ENCODE data around the gene SLC35E1. TPM values are rescaled to one million over a fixed set of nuclear protein-coding genes. Genes with fewer than 3 reads are reported as not detected.
"Not testable (repeated sequence)": the region's sequence is repeated elsewhere in the genome, so short reads cannot be mapped to it uniquely, and the experiment has no call there.

The SLC35E1 gene
- total RNA-seq, 6 experiments from 2014 or later: 17.2 to 27.4 (median 20.1) TPM

- WGBS (ENCODE audit: insufficient coverage, low coverage, low lambda C conversion rate, missing lambda C conversion rate): 92% methylated on average over 9 of the region's 28 CpGs
- no peaks in the 10 kb centered on the region for H3K9me3 ChIP-seq
- no peak for ATAC-seq
- H3K36me3 ChIP-seq: peaks cover 0 to 8% (median 0%) of the 10 kb centered on the region in 4 donors
- H3K27me3 ChIP-seq: no peaks in the 10 kb centered on the region
- no peaks in the 10 kb centered on the region for H3K4me1 ChIP-seq
- intact Hi-C loops (cut with DNase I): no loop called here
- TF ChIP-seq CTCF (IDR thresholded peaks at IDR 0.05): no peak
- TF ChIP-seq POLR2A (IDR thresholded peaks at IDR 0.05): no peak
- no peak overlapping the region for H3K4me3 ChIP-seq
- no peak overlapping the region for H3K27ac ChIP-seq
- no peak for DNase-seq
Observed at GRCh38 chr19:16509141-16510061, 62.8 kb downstream of the SLC35E1 start.

- intact Hi-C loops (cut with DNase I): no loop called here
- no peaks in the 10 kb centered on the region for H3K4me1 ChIP-seq
- H3K27me3 ChIP-seq: no peaks in the 10 kb centered on the region
- H3K27ac ChIP-seq: no peak overlapping the region
- H3K4me3 ChIP-seq: no peak overlapping the region
- peaks cover 0 to 11% (median 0%) of the 10 kb centered on the region in 4 donors for H3K36me3 ChIP-seq
- TF ChIP-seq CTCF (IDR thresholded peaks at IDR 0.05) (no peak), POLR2A (IDR thresholded peaks at IDR 0.05) (no peak)
- ATAC-seq (no peak), DNase-seq (no peak)
- 100% methylated on average over 2 of the region's 5 CpGs for WGBS (ENCODE audit: insufficient coverage, low coverage, low lambda C conversion rate, missing lambda C conversion rate)
- H3K9me3 ChIP-seq: no peaks in the 10 kb centered on the region
Observed at GRCh38 chr19:16508546-16508945, 63.7 kb downstream of the SLC35E1 start.

GRCh38 chr19:16506961-16507360, 65.3 kb downstream of the SLC35E1 start:
- peaks cover 0 to 16% (median 0%) of the 10 kb centered on the region in 4 donors for H3K36me3 ChIP-seq
- no peaks in the 10 kb centered on the region for H3K4me1 ChIP-seq
- peak in 1 of 4 donors; percentile 70 for ATAC-seq
- intact Hi-C loops (cut with DNase I): no loop called here
- no peaks in the 10 kb centered on the region for H3K27me3 ChIP-seq
- H3K9me3 ChIP-seq: no peaks in the 10 kb centered on the region
- DNase-seq: no peak
- WGBS (ENCODE audit: insufficient coverage, low coverage, low lambda C conversion rate, missing lambda C conversion rate): 71% methylated on average over 3 of the region's 6 CpGs
- no peak overlapping the region for H3K4me3 ChIP-seq
- TF ChIP-seq POLR2A (IDR thresholded peaks at IDR 0.05) (no peak), CTCF (IDR thresholded peaks at IDR 0.05) (no peak)
- H3K27ac ChIP-seq: no peak overlapping the region

- H3K4me1 ChIP-seq; ATAC-seq; intact Hi-C loops (cut with DNase I); H3K27ac ChIP-seq; DNase-seq; H3K9me3 ChIP-seq; H3K27me3 ChIP-seq; H3K4me3 ChIP-seq: not testable (repeated sequence)
- peaks cover 0 to 16% (median 0%) of the 10 kb centered on the region in 4 donors for H3K36me3 ChIP-seq
- WGBS (ENCODE audit: insufficient coverage, low coverage, low lambda C conversion rate, missing lambda C conversion rate): 83% methylated on average over 3 of the region's 11 CpGs
Observed at GRCh38 chr19:16506161-16506560, 66.1 kb downstream of the SLC35E1 start.

- no peak overlapping the region for H3K4me3 ChIP-seq
- no peak for TF ChIP-seq POLR2A (IDR thresholded peaks at IDR 0.05)
- no peak for TF ChIP-seq CTCF (IDR thresholded peaks at IDR 0.05)
- intact Hi-C loops (cut with DNase I): no loop called here
- 68% methylated on average over 3 of the region's 3 CpGs for WGBS (ENCODE audit: insufficient coverage, low coverage, low lambda C conversion rate, missing lambda C conversion rate)
- ATAC-seq (no peak), DNase-seq (no peak)
- no peaks in the 10 kb centered on the region for H3K27me3 ChIP-seq
- H3K4me1 ChIP-seq: no peaks in the 10 kb centered on the region
- peaks cover 0 to 11% (median 0%) of the 10 kb centered on the region in 4 donors for H3K36me3 ChIP-seq
- no peak overlapping the region for H3K27ac ChIP-seq
- no peaks in the 10 kb centered on the region for H3K9me3 ChIP-seq
Observed at GRCh38 chr19:16504271-16504670, 67.9 kb downstream of the SLC35E1 start.

All from right lobe of liver (tissue), 6 donors.